ENCODE results near the gene MPRIP. TPM values are rescaled to one million over a fixed set of nuclear protein-coding genes. Genes with fewer than 3 reads are reported as not detected.

The MPRIP gene
- total RNA-seq, 1 experiment from 2014 or later: 443 TPM

GRCh38 chr17:17039911-17040310 is 2.3 kb upstream of the MPRIP start:
- Histone ChIP-seq H3K9me2 (ENCODE audit: insufficient read depth) (no peaks in the 10 kb centered on the region), H3K4me1 (replicated peaks; ENCODE audit: insufficient read depth) (peaks cover 51% of the 10 kb centered on the region), H3K79me2 (ENCODE audit: low read depth) (peaks cover 23% of the 10 kb centered on the region), H3K36me3 (ENCODE audit: low read depth) (peaks cover 16% of the 10 kb centered on the region), H3K27me3 (ENCODE audit: insufficient read depth, low read depth) (no peaks in the 10 kb centered on the region), H3K9me3 (ENCODE audit: insufficient read depth, low read depth) (no peaks in the 10 kb centered on the region), H3K27ac (peak overlapping the region; percentile 51; the same call in 1 of the 2 replicates), H3K4me2 (no peak overlapping the region; the same call in 1 of the 2 replicates), H2AFZ (no peak overlapping the region), H3F3A (ENCODE audit: insufficient read depth, low read depth) (peaks cover 55% of the 10 kb centered on the region), H4K20me1 (ENCODE audit: insufficient read depth) (peaks cover 17% of the 10 kb centered on the region; the same call in 1 of the 2 replicates), H3K4me3 (no peak overlapping the region)
- TF ChIP-seq EZH2 (IDR thresholded peaks at IDR 0.05; ENCODE audit: low read depth) (no peak), CTCF (conservative IDR thresholded peaks at IDR 0.05) (no peak)
- BruUV-seq (replicated peaks): no TSS peak
- POLR2A ChIA-PET (ENCODE audit: unreplicated experiment): no interaction called here
- intact Hi-C loops (cut with micrococcal nuclease; ENCODE audit: unreplicated experiment): no loop called here
- CTCF ChIA-PET: no interaction called here
- no peak for DNase-seq

GRCh38 chr17:17041018-17041521 is 1.2 kb upstream of the MPRIP start:
- POLR2A ChIA-PET (ENCODE audit: unreplicated experiment): interaction anchor here (0.7 to 0.9 kb wide), 2 partner anchors 9 to 797 kb away, joined by 3 to 4 read pairs; no protein-coding TSS in a partner anchor
- no peaks in the 10 kb centered on the region for H3K9me2 ChIP-seq (ENCODE audit: insufficient read depth)
- peaks cover 18% of the 10 kb centered on the region for H3K36me3 ChIP-seq (ENCODE audit: low read depth)
- TF ChIP-seq CTCF (conservative IDR thresholded peaks at IDR 0.05) (no peak), EZH2 (IDR thresholded peaks at IDR 0.05; ENCODE audit: low read depth) (no peak)
- H3K27me3 ChIP-seq (ENCODE audit: insufficient read depth, low read depth): no peaks in the 10 kb centered on the region
- peaks cover 35% of the 10 kb centered on the region for H3K79me2 ChIP-seq (ENCODE audit: low read depth)
- intact Hi-C loops (cut with micrococcal nuclease; ENCODE audit: unreplicated experiment): no loop called here
- no peak overlapping the region for H2AFZ ChIP-seq
- peaks cover 60% of the 10 kb centered on the region for H3F3A ChIP-seq (ENCODE audit: insufficient read depth, low read depth)
- H3K27ac ChIP-seq: peak overlapping the region; percentile 36
- CTCF ChIA-PET: interaction anchor here (0.7 to 0.9 kb wide), 2 partner anchors 11 to 13 kb away, joined by 3 to 4 read pairs; no protein-coding TSS in a partner anchor
- DNase-seq: peak in 1 of 2 experiments; percentile 44
- peak overlapping the region; percentile 60; the same call in 1 of the 2 replicates for H3K4me3 ChIP-seq
- H4K20me1 ChIP-seq (ENCODE audit: insufficient read depth): peaks cover 28% of the 10 kb centered on the region; the same call in 1 of the 2 replicates
- peak overlapping the region; percentile 89 for H3K4me2 ChIP-seq
- no TSS peak for BruUV-seq (replicated peaks)
- H3K9me3 ChIP-seq (ENCODE audit: insufficient read depth, low read depth): no peaks in the 10 kb centered on the region
- peaks cover 58% of the 10 kb centered on the region for H3K4me1 ChIP-seq (replicated peaks; ENCODE audit: insufficient read depth)

- Histone ChIP-seq H4K20me1 (ENCODE audit: insufficient read depth) (peaks cover 35% of the 10 kb centered on the region), H3K27me3 (ENCODE audit: insufficient read depth, low read depth) (no peaks in the 10 kb centered on the region), H3F3A (ENCODE audit: insufficient read depth, low read depth) (peaks cover 64% of the 10 kb centered on the region), H3K4me1 (replicated peaks; ENCODE audit: insufficient read depth) (peaks cover 59% of the 10 kb centered on the region), H3K4me2 (peak overlapping the region; percentile 89), H2AFZ (peak overlapping the region; percentile 70), H3K9me3 (ENCODE audit: insufficient read depth, low read depth) (no peaks in the 10 kb centered on the region), H3K4me3 (peak overlapping the region; percentile 60; the same call in 1 of the 2 replicates), H3K9me2 (ENCODE audit: insufficient read depth) (no peaks in the 10 kb centered on the region), H3K36me3 (ENCODE audit: low read depth) (peaks cover 25% of the 10 kb centered on the region), H3K79me2 (ENCODE audit: low read depth) (peaks cover 42% of the 10 kb centered on the region), H3K27ac (peak overlapping the region; percentile 36)
- POLR2A ChIA-PET (ENCODE audit: unreplicated experiment): interaction anchor here (0.6 to 1.0 kb wide), 3 partner anchors 9 to 13 kb away, joined by 4 read pairs; no protein-coding TSS in a partner anchor
- BruUV-seq (replicated peaks): no TSS peak
- peak; percentile 93 to 99 for DNase-seq
- CTCF ChIA-PET: interaction anchor here (0.7 to 0.9 kb wide), 2 partner anchors 11 to 12 kb away, joined by 3 to 4 read pairs; no protein-coding TSS in a partner anchor
- no peak for TF ChIP-seq CTCF (conservative IDR thresholded peaks at IDR 0.05)
- TF ChIP-seq EZH2 (IDR thresholded peaks at IDR 0.05; ENCODE audit: low read depth): no peak
- intact Hi-C loops (cut with micrococcal nuclease; ENCODE audit: unreplicated experiment): no loop called here
Measured at GRCh38 chr17:17041571-17042383, 480 bp upstream of the MPRIP start.

Measured in PC-9 (cell line).